Esophagus muscularis mucosa (tissue), 4 donors: ENCODE measurements around the gene IQCE.

Experiments
- EP300 ChIP-seq: sonication (generic); formaldehyde crosslinking; IDR thresholded peaks from one replicate; pipeline ENCODE4 v1.6.1; 2017; ENCODE audit warnings: antibody characterized with exemption
- POLR2A ChIP-seq: fragments of 450-650 bp; IDR thresholded peaks from one replicate; pipeline ENCODE4 v1.6.1; 2017; ENCODE audit warnings: antibody characterized with exemption, moderate library complexity, mild to moderate bottlenecking, low read depth
- POLR2AphosphoS5 ChIP-seq, 2 donors: sonication (generic); formaldehyde crosslinking; IDR thresholded peaks; one replicate each; pipeline ENCODE4 v1.6.1; 2017; ENCODE audit warnings: antibody characterized with exemption in 2 of 2
- TF ChIP-seq, protein P1 (sequence below), 3 experiments: fragments of 200-600 bp in 2 of 3; fragments of 450-650 bp in 1 of 3; sonication (generic) in 2 of 3; IDR thresholded peaks; one replicate each; pipeline ENCODE4 v1.5.1; 2017 to 2019; ENCODE audit warnings: antibody characterized with exemption in 3 of 3, mild to moderate bottlenecking in 2 of 3, moderate library complexity in 1 of 3

DNA sequence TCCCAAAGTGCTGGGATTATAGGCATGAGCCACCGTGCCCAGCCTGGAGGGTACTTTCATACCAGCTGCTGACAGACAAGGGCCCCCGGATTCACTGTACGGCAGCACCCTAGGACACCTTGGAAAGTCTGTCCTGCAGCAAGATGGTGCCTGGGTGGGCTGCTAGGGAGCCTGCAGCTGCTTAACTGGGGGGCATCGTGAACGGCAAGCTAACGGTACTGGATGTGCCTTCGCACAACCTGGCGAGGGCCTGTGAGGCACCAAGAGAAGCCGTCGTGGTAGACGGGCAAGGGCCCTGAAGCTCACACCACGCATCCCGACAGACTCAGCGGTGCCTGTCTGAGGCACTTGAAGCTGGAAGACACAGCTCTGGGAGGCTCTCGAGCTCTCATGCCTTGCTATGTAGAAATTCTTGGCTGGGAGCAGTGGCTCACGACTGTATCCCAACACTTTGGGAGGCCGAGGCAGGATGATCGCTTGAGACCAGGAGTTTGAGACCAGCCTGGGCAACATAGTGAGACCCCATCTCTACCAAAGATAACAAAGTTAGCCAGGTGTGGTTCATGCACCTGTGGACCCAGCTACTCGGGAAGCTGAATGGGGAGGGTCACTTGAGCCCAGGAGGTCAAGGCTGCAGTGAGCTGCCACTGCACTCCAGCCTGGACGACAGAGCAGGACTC, 12.9 kb upstream of the IQCE start:
- TF ChIP-seq, protein P1, sequence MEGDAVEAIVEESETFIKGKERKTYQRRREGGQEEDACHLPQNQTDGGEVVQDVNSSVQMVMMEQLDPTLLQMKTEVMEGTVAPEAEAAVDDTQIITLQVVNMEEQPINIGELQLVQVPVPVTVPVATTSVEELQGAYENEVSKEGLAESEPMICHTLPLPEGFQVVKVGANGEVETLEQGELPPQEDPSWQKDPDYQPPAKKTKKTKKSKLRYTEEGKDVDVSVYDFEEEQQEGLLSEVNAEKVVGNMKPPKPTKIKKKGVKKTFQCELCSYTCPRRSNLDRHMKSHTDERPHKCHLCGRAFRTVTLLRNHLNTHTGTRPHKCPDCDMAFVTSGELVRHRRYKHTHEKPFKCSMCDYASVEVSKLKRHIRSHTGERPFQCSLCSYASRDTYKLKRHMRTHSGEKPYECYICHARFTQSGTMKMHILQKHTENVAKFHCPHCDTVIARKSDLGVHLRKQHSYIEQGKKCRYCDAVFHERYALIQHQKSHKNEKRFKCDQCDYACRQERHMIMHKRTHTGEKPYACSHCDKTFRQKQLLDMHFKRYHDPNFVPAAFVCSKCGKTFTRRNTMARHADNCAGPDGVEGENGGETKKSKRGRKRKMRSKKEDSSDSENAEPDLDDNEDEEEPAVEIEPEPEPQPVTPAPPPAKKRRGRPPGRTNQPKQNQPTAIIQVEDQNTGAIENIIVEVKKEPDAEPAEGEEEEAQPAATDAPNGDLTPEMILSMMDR (IDR thresholded peaks at IDR 0.05), result no peak
- TF ChIP-seq POLR2AphosphoS5 (IDR thresholded peaks at IDR 0.05) (no peak), POLR2A (no peak), EP300 (no peak)
